Kidney glomerular epithelial cell (primary cell): ENCODE results near the gene VPS54.
"Not testable (repeated sequence)": the region's sequence is repeated elsewhere in the genome, so short reads cannot be mapped to it uniquely, and the experiment has no call there.

Source experiments
- DNase-seq: peaks from one replicate; lab custom pipeline; 2025; lab: John Stamatoyannopoulos, UW

The VPS54 gene

DNA sequence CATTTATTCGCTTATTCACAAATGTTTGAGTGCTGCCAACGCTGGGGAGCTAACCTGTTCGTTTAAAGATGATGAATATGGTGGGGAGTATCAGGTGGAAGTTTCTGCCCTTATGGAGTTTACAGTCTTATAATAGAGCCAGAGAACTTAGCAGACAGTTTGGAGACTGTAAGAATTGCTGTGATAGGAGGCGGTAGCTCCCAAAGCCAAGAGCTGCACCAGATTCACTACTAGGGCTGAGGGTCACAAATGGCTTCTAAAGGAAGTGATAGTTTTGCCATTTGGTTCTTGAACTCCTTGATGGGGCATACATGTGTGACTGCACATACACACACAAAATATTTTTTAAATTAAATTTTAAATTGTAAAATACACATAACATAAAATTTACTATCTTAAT, 148.5 kb downstream of the VPS54 start:
- no peak for DNase-seq

- no peak for DNase-seq
These were observed 153.1 kb downstream of the VPS54 start for GRCh38 chr2:63866009-63866709.

DNA sequence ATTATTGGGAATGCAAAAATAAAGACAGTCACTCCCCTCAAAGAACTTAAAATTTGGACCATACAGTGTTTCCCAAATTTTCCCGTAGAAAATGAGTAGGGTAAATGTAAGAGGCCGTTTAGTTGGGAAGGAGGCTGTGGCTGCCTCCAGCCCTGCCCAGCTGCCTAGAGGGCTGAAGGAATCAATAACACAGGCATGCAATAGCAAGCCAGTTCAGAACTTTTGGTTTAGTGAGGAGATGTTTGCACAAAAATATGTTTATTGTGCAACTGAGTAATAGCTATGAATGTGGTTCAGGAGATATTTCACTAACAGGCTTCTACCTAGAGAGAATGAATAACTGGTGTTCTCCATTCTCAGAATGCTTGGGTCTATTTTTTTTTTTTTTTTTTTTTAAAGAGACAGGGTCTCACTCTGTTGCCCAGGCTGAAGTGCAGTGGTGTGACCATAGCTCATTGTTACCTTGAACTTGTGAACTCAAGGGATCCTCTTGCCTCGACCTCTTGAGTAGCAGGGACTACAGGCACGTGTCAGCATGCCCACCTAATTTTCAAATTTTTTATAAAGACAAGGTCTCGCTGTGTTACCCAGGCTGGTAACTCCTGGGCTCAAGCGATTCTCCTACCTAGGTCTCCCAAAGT, 153.9 kb downstream of the VPS54 start:
- DNase-seq = no peak

- no peak for DNase-seq
These were observed 155.5 kb downstream of the VPS54 start for GRCh38 chr2:63863707-63864106.

DNA sequence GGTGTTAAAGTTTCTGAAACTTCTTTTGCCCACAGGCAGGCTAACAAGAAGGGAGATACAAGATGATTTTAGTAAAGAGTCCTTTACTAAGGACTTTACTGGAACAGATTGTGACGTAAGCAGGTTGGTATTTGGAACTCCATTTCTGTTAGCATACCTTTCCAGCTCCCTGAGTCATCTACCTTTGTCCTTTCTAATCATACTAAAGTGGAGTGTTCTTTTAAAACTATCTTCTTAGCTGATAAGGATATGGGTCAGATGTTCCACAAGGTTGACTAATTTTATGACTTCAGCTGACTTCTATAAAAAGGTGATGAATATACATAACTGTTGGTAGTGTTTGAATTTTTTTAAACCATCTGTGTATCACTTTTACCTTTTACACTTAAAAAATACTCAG, 156.4 kb downstream of the VPS54 start:
- peak; percentile 76 for DNase-seq

GRCh38 chr2:63861220-63861822, 157.9 kb downstream of the VPS54 start:
- DNase-seq = no peak

- no peak for DNase-seq
These were observed 160.9 kb downstream of the VPS54 start for GRCh38 chr2:63858291-63858690.

- DNase-seq = no peak
These were observed 163.0 kb downstream of the VPS54 start for GRCh38 chr2:63856303-63856603.

DNA sequence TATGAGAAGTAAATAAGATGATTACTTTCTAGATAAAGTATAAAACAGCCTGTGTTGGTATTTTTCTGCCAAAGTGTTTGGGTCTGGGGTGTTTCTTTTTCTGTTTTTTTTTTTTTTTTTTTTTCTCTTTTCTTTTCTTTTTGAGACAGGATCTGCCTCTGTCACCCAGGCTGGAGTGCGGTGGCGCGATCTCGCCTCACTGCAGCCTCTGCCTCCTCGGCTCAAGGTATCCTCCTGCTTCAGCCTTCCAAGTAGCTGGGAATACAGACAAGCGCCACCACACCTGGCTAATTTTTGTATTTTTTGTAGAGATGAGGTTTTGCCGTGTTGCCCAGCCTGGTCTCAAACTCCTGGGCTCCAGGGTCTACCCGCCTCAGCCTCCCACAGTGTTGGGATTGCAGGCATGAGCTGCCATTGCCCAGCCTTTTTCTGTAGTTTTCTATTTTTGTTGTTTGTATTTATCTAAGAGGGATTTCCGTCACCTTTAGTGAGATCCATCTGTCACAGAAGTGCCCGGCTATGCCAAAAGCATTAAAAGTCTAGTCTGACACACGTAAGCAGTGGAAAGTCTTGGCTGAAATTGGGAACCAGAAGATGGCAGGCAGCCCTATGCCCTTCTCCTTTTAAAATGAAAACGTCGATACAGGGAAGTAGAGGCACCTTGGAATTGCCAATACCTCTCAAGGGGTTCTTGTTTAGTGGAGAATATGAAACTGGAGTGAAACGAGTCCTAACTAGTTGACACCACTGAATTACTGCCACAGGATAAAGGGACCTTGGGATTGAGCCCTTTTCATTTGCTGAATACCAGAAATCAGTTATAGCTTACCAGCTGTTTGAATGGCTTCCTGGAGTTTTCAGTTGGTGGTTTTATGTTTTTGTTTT, 163.6 kb downstream of the VPS54 start:
- no peak for DNase-seq

- DNase-seq = no peak
These were observed 165.5 kb downstream of the VPS54 start for GRCh38 chr2:63853527-63854310.

DNA sequence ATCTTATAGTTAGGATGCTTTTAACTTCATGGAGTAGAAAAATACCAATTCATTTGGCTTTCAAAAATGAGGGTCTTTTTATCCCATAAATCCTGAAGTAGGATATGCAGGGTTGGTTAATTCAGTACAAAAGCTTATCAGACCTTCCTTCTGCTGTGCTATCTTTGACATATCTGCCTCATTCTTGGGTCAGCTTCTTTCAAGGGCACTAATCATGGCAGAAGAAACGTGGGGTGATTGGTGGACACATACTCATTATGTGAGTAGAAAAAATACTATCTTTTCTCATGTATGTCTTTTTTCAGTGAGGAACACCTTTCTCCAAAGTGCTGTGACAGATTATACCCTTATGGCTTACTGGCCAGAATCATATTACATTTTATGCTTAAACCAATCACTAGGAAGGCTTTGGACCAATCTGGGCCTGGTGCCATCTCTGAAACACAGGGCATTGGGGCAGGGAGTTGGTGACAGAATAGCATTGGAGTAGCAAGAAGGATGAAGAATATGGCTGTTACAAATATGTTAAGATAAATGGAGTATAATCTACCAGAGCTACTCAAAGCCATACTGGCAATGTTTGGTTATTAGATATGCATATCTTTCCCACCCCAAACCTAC, 167.4 kb downstream of the VPS54 start:
- no peak for DNase-seq

DNA sequence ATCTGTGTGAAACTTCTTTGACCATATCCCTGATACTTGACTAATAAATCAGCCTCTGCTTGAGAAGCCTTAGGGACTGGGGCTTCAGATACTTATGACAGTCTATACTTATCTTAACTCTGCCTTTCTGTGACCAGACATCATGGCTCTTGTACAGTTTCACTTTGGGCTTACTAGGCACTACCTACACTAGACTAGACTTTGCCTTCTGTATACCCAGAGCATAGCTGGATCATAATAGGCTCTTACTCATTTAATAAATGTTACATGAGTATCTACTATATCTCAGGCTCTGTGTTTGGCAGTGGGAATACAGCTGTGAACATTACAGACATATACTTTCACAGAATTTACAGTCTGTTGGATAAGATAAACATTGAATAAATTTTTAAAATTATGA, 168.6 kb downstream of the VPS54 start:
- no peak for DNase-seq

DNA sequence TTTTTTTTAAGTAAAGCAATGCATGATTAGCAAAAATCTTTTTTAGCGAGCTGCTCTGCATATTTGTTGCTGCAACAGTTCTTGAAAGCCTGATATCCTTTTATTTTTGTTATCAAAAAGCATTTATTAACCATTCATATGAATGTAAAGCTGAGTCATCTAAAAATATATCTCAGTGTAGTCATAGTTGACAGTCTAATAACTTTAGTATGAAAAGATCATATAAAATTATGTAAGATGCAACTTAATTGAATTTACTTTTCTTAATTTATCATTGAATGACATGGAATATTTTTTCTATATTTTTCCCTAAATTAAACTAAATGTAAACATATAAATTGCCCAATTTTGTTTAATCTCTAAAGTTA, 169.0 kb downstream of the VPS54 start:
- DNase-seq = no peak

DNA sequence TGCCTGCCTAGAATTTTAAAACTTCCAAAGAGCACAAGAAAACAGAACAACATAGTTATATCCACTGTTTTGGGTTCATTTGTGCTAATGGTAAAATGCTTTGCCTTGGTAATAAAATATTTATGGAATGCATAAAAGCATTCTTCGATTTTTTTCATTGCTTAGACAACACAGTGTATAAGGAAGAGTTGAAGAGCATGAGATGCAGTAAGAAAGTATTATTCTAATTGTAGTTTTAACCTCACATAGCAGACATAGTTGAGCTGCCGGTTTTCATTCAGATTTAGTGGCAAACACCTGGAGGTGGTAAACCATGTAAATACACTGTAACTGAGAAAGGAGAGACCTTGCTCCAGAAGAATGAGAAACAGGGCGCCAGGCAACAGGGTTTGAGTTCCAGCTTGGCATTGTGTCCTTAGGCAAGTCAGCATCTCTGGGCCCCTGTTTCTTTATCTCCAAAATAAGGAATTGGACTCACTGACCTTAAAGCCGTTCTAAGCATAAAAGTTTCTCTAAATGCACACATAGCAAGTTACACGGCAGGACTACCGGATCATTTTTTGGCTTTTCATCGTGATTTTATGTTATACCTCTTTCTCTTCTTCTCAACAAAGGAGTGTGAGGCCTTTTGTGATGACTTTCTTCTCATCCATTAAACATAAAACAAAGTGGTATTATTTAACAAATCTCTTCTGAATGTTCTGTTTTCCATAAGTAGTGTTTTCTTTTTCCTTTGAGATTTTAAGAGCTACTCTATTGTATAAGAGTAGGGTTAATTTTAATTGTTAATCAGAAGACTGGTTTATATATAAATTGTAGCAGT, 169.6 kb downstream of the VPS54 start:
- no peak for DNase-seq

- not testable (repeated sequence) for DNase-seq
These were observed 171.7 kb downstream of the VPS54 start for GRCh38 chr2:63847571-63847970.

GRCh38 chr2:63846487-63846886, 172.7 kb downstream of the VPS54 start:
- no peak for DNase-seq

- DNase-seq = no peak
These were observed 173.4 kb downstream of the VPS54 start for GRCh38 chr2:63845866-63846265.

- no peak for DNase-seq
These were observed 174.6 kb downstream of the VPS54 start for GRCh38 chr2:63844616-63845015.

DNA sequence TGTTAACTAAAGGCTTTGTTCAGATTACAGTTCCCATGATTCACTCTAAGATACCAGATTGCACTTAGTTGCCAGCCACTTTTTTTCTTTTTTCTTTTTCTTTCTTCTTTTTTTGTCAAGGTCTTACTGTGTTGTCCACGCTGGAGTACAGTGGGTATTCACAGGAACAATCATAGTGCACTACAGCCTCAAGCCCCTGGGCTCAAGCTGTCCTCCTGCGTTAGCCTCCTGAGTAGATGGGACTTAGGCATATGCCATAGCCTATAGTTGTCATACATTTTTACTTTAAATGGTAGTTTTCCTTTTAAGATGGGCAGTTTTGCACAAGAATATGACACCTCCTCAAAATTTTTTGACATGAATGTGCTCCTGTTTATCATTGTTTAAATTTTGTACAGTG, 175.4 kb downstream of the VPS54 start:
- DNase-seq = no peak

- no peak for DNase-seq
These were observed 176.1 kb downstream of the VPS54 start for GRCh38 chr2:63843093-63843492.
